Large intestine (tissue), 3 donors: ENCODE measurements around the gene NEB. TPM values are rescaled to one million over a fixed set of nuclear protein-coding genes. Genes with fewer than 3 reads are reported as not detected.
"Not testable (repeated sequence)": the region's sequence is repeated elsewhere in the genome, so short reads cannot be mapped to it uniquely, and the experiment has no call there.

Experiments
- DNase-seq, 2 donors: peaks; one replicate each; pipeline versions ENCODE4 v3.0.0 to v3.0.0-alpha.2; 2013
- H3K27ac ChIP-seq: one replicate; pipeline ENCODE4 v1.5.1; 2013; ENCODE audit warnings: low read length
- H3K27me3 ChIP-seq: 2 replicates; pipeline ENCODE4 v1.6.1; 2013; ENCODE audit warnings: low read length; ENCODE audit not compliant: control insufficient read depth, insufficient read depth
- H3K36me3 ChIP-seq: 2 replicates; pipeline ENCODE4 v1.6.1; 2013; ENCODE audit warnings: low read length; ENCODE audit not compliant: control insufficient read depth, insufficient read depth
- H3K4me1 ChIP-seq: one replicate; pipeline ENCODE4 v1.6.1; 2013; ENCODE audit warnings: low read length; ENCODE audit not compliant: control insufficient read depth, insufficient read depth
- H3K4me3 ChIP-seq: one replicate; pipeline ENCODE4 v1.5.1; 2013; ENCODE audit warnings: low read length
- H3K9me3 ChIP-seq: one replicate; pipeline ENCODE4 v1.6.1; 2013; ENCODE audit warnings: mild to moderate bottlenecking, low read depth, low read length, moderate library complexity; ENCODE audit not compliant: control insufficient read depth
- WGBS: methylation state at CpG from one replicate; pipeline ENCODE4 v1.1.5; 2013; ENCODE audit warnings: low lambda C conversion rate; ENCODE audit not compliant: insufficient coverage; 5-methylcytosine and 5-hydroxymethylcytosine counted together
- polyA plus RNA-seq: library from polyadenylated mRNA; unstranded; fragments of 120-200 nt; gene quantifications from one replicate; pipeline ENCODE4 v1.2.1, GENCODE V29; 2013

NEB gene
- polyA plus RNA-seq, 1 donor = 18.5 TPM

DNA sequence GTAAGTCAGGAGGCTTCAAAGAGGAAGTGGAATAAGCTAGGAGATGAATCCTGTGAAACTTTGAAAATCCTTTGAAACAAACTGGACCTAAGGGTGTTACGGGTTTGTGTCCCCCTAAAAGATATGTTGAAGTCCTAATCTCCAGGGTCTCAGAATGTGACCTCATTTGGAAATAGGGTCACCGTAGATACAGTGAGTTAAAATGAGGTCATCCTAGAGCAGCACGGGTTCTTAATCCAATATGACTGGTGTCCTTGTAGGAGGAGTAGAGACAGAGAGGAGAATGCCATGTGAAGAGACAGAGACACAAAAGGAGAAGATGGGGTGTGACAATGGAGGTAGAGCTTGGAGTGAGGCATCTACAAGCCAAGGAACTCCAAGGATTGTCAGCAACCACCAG lies 26.9 kb upstream of the NEB start:
- no peak overlapping the region for H3K27ac ChIP-seq
- no peaks in the 10 kb centered on the region for H3K27me3 ChIP-seq
- no peaks in the 10 kb centered on the region for H3K9me3 ChIP-seq
- H3K4me3 ChIP-seq = no peak overlapping the region
- no peak for DNase-seq
- WGBS = 57% methylated on average over 2 of the region's 3 CpGs
- H3K36me3 ChIP-seq = no peaks in the 10 kb centered on the region
- no peaks in the 10 kb centered on the region for H3K4me1 ChIP-seq

DNA sequence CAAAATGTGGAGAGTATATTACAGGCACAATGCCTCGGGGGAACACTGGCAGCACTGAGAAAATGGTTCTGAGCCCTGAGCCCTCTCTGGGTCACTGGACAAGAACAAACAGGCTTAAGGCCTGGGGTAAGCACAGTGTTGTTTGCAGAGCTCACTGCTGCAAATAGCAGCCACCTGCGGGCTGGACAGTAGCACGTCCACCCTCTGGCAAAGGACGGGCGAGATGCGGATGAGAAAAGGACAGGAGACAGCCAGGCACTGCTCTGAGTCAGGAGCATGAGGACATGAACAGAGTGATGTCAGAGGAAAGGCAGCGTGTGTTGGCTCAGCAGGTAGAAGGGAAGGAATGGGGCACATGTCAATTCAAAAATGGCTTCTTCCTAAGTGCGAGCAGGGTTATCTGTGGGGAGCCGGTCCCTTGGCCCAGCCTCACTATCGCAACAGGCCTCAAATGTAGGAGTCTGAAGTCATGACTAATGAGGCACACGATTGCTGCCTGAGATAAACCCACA lies 25.9 kb upstream of the NEB start:
- Histone ChIP-seq H3K27me3 (no peaks in the 10 kb centered on the region), H3K36me3 (no peaks in the 10 kb centered on the region), H3K27ac (no peak overlapping the region), H3K9me3 (no peaks in the 10 kb centered on the region), H3K4me3 (no peak overlapping the region), H3K4me1 (no peaks in the 10 kb centered on the region)
- DNase-seq = no peak
- no CpG with 5 or more reads among the region's 11 CpGs for WGBS

DNA sequence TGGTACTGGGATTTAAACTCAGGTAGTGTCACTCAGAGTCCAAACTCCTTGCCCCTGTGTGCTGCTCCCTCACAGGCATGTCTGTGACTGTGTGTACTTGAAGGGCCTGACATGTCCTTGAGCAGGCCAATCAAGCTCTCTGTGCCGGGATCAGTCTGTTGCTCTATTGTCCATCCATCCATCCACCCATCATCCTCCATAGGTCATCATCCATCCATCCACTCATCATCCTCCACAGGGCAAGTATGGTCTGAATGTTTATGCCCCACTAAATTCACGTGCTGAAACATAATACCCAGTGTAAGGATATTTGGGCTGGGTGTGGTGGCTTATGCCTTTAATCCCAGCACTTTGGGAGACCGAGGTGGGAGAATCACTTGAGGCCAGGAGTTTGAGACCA lies 24.5 kb upstream of the NEB start:
- Histone ChIP-seq H3K9me3 (no peaks in the 10 kb centered on the region), H3K27me3 (no peaks in the 10 kb centered on the region), H3K36me3 (no peaks in the 10 kb centered on the region), H3K4me3 (no peak overlapping the region), H3K4me1 (no peaks in the 10 kb centered on the region), H3K27ac (no peak overlapping the region)
- no CpG with 5 or more reads among the region's 3 CpGs for whole genome bisulfite sequencing
- DNase-seq = no peak

DNA sequence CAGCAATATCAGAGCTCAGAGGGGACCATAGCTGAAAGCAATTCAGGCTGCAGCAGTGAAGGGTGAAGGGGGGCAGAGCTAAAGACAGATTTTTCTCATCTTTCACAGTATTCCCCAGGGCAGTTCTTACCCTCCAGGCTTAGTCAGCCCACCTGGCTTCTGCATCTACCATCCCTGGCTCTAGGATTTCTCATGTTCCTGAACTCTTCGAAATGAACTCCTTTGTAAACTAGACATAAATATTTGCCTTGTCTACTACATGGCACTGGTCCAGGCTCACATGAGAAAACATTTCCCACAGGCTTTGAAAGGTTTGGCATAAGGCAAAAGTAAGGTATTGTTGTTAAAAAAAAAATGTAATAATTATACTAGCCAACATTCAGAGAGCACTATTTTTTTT lies 23.6 kb upstream of the NEB start:
- no peak overlapping the region for H3K4me3 ChIP-seq
- no peak overlapping the region for H3K27ac ChIP-seq
- H3K36me3 ChIP-seq = no peaks in the 10 kb centered on the region
- H3K4me1 ChIP-seq = no peaks in the 10 kb centered on the region
- no peaks in the 10 kb centered on the region for H3K27me3 ChIP-seq
- H3K9me3 ChIP-seq = no peaks in the 10 kb centered on the region
- no CpG with 5 or more reads among the region's 1 CpG for WGBS
- no peak for DNase-seq

DNA sequence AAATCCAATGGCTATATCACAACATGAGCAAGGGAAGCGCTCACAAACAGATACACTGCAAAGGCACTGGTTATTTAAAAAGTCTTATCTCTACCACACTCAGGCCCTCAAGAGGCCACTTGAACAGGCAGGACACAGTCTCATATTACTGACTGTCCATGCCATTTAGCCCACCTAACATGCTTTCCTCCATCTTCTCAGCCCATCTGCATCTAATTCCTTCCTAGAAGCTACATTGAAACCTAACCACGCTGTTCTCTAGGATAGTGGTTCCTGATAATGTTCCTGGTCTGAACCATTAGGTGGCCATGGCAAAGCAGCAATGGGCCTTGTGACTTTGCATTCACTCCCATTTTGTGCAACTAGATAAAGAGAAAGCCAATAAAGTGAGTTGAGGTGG lies 22.5 kb upstream of the NEB start:
- no peaks in the 10 kb centered on the region for H3K9me3 ChIP-seq
- H3K4me1 ChIP-seq = no peaks in the 10 kb centered on the region
- H3K27ac ChIP-seq = no peak overlapping the region
- no peaks in the 10 kb centered on the region for H3K36me3 ChIP-seq
- no peaks in the 10 kb centered on the region for H3K27me3 ChIP-seq
- no peak overlapping the region for H3K4me3 ChIP-seq
- no peak for DNase-seq
- no CpG with 5 or more reads among the region's 2 CpGs for WGBS

DNA sequence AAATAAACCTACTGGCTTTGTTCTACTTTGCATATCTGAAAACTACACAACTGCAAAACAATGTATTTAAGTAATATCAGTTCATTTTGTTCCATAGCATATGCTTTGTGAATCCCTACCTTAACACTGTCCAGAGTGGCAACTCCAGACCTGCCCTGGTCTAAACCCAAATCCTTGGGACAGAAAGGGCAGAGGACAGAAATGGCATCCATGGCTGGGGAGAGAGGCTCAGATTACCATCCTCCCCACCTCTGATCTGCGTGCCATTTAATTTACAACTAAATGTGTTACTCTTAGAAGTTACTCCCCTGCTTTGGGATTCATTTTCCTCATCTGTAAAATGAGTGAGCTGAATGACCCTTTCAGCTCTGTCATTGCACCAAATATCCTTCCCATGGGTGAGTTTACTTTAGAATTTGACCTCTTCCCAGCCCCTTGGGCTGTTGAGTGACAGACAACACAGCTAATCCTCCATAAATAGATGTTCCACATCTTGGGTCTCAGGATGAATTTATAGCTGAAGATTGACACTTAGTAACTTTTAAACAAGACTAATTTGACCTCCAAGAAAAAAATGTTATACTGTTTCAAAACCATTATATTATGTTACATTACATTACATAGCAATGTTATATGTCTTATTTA lies 20.1 kb upstream of the NEB start:
- H3K27ac ChIP-seq = no peak overlapping the region
- H3K9me3 ChIP-seq = no peaks in the 10 kb centered on the region
- DNase-seq = no peak
- no peaks in the 10 kb centered on the region for H3K4me1 ChIP-seq
- H3K4me3 ChIP-seq = no peak overlapping the region
- H3K27me3 ChIP-seq = no peaks in the 10 kb centered on the region
- WGBS = no CpG with 5 or more reads among the region's 1 CpG
- no peaks in the 10 kb centered on the region for H3K36me3 ChIP-seq

DNA sequence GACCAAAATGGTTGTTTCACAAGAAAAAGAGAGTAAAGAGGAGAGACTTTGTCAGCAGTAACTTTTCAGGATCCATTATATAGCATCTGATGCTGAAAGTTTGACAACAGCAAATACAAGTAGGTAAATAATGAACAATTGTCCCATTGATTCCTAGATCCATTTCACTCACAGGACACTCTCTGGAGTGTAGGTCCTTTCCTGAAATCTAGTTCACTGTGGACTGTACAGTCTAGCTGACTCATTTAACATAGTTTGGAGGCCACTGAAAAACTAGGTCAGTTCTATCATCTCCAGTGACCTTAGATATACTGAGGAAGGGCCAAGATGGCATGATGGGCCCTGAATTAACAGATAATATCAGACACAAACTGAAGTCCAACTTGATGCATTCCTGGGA lies 19.3 kb upstream of the NEB start:
- no peaks in the 10 kb centered on the region for H3K27me3 ChIP-seq
- H3K9me3 ChIP-seq = no peaks in the 10 kb centered on the region
- H3K36me3 ChIP-seq = no peaks in the 10 kb centered on the region
- H3K27ac ChIP-seq = no peak overlapping the region
- no peaks in the 10 kb centered on the region for H3K4me1 ChIP-seq
- DNase-seq = no peak
- H3K4me3 ChIP-seq = no peak overlapping the region

DNA sequence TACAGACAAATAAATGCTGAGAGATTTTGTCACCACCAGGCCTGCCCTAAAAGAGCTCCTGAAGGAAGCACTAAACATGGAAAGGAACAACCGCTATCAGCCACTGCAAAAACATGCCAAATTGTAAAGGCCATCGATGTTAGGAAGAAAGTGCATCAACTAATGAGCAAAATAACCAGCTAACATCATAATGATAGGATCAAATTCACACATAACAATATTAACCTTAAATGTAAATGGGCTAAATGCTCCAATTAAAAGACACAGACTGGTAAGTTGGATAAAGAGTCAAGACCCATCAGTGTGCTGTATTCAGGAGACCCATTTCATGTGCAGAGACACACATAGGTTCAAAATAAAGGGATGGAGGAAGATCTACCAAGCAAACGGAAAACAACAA lies 11.0 kb upstream of the NEB start:
- not testable (repeated sequence) for H3K36me3 ChIP-seq, DNase-seq, H3K9me3 ChIP-seq, H3K27me3 ChIP-seq, H3K27ac ChIP-seq, H3K4me1 ChIP-seq, H3K4me3 ChIP-seq
- WGBS = no CpG with 5 or more reads among the region's 3 CpGs

DNA sequence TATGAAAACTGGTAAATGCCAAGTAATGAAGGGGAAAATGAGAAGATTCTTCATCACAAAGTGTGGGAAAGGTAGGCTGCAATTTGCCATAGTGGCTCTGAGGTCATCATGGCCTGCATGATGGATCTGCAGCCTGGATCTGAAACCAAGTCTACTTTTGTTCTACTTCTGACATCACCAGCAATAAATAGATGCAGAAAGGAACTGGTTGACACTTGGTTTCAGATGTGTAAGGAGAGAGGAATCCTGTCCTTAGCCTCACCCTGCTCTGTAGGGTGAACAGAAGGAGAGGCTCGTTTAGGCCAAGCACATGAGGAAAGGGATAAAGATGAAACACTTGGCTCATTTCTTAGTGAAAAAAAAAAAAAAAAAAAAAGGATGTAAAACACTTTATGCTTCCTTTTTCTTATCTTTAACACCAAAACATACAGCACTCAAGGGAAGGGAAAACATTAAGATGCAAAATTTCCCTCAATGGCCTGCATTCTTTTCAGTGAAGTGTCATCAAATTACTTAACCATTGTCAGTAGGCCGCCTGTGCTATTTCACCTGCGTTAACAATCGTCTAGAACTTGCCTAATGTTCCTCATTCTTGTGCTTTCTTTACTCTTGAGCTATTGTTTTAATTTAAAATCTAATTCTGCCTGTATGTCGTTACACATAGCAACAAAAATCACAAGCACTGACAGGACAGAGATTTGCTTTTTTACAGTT lies 3.9 kb downstream of the NEB start:
- WGBS = 80% methylated on average over 1 of the region's 5 CpGs

DNA sequence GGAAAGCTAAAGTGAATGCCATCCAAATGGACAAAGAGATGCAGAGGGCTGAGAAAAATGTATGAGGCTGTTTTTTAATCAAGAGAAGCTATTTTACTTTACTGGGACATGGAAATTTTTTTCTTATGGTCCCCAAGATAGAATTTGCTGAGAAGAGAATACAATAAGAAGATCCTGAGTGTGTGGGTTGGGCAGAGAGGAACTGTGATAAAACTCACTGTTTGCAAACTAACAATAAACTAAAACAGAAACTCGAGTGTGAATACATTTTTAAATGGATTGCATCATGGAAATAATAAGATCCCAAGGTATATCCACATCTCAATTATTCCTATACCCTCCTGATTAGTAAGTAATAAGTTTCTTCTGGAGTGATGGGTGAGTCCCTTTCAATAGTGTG lies 4.4 kb downstream of the NEB start:
- Histone ChIP-seq H3K4me1 (no peaks in the 10 kb centered on the region), H3K27me3 (no peaks in the 10 kb centered on the region), H3K4me3 (no peak overlapping the region), H3K9me3 (no peaks in the 10 kb centered on the region), H3K27ac (no peak overlapping the region), H3K36me3 (no peaks in the 10 kb centered on the region)
- DNase-seq = no peak
- WGBS = no CpG with 5 or more reads among the region's 1 CpG

More for the DNA sequence above, 3.9 kb downstream of the NEB start:
- no peak for DNase-seq
- H3K27me3 ChIP-seq = no peaks in the 10 kb centered on the region
- H3K4me3 ChIP-seq = no peak overlapping the region
- no peak overlapping the region for H3K27ac ChIP-seq
- no peaks in the 10 kb centered on the region for H3K4me1 ChIP-seq
- H3K36me3 ChIP-seq = no peaks in the 10 kb centered on the region
- no peaks in the 10 kb centered on the region for H3K9me3 ChIP-seq

DNA sequence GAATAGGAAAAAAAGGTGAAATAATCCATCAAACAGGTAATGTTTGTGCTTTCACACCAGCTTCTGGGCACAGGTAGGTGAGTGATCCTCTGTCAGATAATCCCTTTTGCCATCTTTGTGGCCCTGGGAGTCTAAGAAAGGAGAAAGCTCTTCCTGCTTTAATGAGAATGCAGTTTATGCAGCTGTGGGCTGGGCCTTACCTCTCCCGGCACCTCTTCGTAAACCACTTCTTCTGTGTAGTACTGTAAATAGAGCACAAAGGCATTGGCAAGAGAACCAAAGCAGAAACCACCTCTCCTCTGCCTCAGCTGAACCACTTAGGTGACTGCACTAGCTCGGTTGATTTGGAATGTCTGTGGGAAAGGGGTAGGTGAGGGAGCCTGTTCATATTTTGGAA lies 4.9 kb downstream of the NEB start:
- no CpG with 5 or more reads among the region's 3 CpGs for WGBS
- Histone ChIP-seq H3K9me3 (no peaks in the 10 kb centered on the region), H3K4me3 (no peak overlapping the region), H3K27ac (no peak overlapping the region), H3K36me3 (no peaks in the 10 kb centered on the region), H3K27me3 (no peaks in the 10 kb centered on the region), H3K4me1 (no peaks in the 10 kb centered on the region)
- no peak for DNase-seq
